ENCODE data around the gene DEAF1.
"Not testable (repeated sequence)": the region's sequence is repeated elsewhere in the genome, so short reads cannot be mapped to it uniquely, and the experiment has no call there.

The DEAF1 gene, protein sequence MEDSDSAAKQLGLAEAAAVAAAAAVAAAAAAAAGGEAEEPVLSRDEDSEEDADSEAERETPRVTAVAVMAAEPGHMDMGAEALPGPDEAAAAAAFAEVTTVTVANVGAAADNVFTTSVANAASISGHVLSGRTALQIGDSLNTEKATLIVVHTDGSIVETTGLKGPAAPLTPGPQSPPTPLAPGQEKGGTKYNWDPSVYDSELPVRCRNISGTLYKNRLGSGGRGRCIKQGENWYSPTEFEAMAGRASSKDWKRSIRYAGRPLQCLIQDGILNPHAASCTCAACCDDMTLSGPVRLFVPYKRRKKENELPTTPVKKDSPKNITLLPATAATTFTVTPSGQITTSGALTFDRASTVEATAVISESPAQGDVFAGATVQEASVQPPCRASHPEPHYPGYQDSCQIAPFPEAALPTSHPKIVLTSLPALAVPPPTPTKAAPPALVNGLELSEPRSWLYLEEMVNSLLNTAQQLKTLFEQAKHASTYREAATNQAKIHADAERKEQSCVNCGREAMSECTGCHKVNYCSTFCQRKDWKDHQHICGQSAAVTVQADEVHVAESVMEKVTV

DNA sequence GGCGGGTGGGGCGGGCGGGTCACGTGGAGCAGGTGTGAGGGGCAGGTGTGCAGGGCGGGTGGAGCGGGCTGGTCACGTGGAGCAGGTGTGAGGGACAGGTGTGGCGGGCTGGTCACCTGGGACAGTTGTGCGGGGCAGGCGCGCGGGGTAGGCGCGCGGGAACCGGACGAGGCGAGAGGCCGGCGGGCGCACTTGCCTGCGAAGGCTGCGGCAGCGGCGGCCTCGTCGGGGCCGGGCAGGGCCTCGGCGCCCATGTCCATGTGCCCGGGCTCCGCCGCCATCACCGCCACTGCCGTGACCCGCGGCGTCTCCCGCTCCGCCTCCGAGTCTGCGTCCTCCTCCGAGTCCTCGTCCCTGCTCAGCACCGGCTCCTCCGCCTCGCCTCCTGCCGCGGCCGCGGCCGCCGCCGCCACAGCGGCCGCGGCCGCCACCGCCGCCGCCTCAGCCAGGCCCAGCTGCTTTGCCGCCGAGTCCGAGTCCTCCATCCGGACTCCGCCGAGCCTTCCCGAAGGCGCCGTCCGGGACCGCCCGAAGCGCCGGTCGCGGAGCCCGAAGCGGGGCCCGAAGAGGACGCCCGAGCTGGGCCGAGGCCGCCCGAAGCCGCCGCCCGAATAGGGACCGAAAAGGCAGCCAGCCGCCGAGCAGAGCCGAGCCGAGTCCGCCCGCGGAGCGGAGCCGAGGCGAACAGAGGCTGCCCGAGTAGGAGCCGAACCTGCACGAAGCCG lies at the start of gene DEAF1:
TSS of gene DEAF1 (minus strand) at position 660 of the 725 bp plus-strand sequence. CDS start at position 485, 175 bp downstream.
- DNase-seq: peak; percentile 97

DNA sequence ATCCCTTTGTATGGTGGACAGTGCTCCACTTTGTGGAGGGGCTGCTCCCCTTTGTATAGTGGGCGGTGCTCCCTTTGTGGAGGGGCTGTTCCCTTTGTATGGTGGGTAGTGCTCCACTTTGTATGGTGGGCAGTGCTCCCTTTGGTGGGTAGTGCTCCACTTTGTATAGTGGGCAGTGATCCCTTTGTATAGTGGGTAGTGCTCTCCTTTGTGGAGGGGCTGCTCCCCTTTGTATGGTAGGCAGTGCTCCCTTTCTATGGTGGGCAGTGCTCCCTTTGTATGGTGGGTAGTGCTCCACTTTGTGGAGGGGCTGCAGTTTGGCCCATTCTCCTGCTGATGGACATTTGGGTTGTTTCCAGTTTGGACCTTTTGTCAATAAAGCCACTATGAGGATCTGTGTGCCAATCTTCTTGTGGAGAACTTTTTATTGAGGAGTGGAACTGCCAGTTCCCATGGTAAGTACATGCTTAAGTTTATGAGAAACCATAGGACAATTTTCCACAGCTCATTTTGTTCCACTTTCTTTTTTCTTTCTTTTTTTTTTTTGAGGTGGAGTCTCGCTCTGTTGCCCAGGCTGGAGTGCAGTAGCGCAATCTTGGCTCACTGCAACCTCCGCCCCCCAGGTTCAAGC lies 47.7 kb upstream of the DEAF1 start:
- no peak for DNase-seq

DNA sequence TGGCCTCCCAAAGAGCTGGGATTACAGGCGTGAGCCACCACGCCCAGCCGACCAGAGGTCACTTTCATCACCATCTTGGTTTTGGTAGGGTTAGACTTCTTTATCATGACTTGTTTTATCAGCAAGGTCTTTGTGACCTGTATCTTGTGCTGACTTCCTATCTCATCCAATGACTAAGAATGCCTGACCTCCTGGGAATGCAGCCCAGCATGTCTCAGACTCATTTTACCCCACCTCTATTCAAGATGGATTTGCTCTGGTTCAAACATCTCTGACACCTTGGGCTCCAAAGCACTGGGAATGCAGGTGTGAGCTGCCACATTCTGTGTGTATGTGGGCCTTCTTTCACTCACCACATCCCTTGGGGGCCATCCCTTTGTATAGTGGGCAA lies 47.1 kb upstream of the DEAF1 start:
- DNase-seq: no peak

DNA sequence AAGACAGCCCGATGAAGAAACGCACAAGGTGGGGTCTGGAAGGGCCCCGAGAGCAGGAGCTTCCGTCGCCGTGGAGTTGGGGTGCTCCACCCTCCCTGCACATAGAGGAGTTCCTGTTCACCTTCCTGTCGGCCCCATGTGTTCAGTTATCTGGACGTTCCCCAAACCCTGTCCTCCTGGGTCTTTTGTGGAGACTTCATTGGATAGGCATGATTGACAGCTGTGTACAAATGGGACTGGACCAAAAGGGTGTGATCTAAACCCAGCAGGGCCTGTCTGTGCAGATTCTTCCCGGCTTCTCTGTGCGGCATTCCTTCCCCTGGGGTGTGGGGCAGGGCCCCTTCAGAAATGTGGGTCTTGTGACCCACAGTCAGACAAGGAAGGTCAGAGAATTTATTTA lies 42.9 kb upstream of the DEAF1 start:
- not testable (repeated sequence) for DNase-seq

DNA sequence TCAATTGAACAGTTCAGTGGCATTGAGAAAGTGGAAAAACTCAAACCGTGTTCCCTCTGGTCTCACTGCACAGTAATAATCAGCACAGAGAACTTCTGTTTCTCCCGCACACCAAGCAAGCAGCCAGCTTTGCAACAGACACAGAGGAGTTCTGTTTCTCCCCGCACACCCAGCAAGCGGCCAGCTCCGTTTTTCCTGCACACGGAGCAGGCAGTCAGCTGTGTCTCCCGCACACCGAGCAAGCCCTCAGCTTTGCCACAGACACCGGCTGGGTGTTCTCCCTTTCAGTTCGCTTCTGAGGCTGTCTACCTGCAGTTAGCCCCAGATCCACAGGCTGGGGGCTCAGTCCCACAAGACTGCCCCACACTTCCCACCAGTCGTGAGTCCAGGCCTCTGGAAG lies 42.3 kb upstream of the DEAF1 start:
- DNase-seq: no peak

DNA sequence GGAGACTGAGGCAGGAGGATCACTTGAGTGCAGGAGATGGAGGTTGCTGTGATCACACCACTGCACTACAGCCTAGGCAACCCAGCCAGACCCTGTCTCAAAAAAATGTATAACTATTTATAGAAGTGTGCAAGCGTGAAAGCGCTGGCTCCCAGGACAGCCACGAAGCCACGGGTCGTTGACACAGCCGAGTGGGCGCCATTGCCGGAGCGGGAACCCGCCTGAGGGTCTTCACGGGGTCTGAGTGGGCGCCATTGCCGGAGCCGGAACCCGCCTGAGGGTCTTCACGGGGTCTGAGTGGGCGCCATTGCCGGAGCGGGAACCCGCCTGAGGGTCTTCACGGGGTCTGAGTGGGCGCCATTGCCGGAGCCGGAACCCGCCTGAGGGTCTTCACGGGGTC lies 39.5 kb upstream of the DEAF1 start:
- DNase-seq: not testable (repeated sequence)

DNA sequence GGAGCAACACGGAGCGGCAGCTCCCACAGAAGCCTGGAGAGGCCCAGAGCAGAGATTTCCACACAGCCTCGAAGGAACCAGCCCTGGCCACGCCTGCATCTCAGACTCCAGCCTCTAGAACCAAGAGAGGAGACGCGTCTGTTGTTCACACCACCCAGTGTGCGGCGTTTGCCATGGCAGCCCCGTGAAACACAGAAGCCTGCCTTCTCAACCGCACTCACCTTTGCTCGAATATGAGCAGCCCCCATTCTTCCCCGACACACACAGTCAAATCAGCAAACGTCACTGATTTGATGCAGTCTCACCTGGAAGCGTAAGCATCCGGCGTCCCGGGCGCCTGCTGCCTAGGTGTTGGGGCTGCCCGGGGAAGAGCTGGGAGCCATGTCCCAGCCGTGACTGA lies 38.0 kb upstream of the DEAF1 start:
- DNase-seq: no peak

DNA sequence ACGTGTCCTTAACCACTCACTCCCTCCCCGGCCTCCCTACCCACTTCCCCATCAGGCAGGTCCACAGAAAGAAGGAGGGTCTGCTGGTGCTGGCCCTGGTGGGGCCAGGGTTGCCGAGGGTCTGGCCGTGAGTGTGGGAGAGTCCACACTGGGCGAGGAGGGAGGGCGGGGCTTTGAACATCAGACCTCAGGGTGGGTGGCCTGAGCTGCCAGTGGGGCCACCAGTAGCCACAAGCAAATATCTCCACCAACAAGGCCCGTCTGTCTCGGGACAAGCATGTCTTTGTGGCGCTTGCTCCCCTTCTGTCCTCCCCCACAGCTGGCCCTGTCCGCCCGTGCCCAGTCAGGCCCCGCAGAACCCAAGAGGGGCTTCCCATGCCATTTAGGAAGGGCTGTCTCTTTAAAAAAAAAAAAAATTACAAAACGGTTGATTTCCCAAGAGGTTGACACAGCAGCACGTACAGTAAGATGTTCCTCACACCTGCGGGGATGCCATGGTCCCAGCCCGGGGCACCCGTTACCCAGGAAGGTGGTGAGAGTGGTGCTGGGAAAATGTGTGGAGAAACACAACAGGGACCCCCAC lies 34.6 kb upstream of the DEAF1 start:
- no peak for DNase-seq

DNA sequence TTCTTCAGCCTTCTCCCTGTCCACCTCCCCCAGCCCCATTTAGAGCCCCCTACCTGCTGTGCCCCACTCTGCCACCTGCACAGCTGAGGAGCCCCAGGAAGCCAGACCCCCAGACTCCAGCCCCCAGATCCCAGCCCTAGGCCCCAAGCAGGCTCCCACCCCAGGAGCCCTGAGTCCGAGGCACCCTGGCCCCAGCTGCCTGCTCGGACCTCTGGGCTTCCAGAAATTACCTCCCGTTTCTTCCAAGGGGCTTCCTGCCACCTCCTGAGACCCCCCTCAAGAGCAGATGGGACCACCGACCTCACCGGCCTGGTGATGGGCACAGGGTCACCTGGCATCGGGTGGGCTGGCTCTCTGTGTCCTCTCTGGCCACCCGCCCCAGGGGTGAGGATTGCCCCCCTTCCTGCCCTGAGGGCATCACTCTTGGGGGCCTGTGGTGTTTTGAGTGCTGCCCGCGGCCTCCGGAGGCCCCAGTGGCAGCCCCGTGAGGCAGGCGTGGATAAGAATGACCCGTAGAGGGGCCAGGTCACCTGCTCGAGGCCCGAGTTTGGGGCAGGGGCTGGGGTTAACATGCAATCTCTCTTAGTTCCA lies 34.0 kb upstream of the DEAF1 start:
- DNase-seq: no peak

DNA sequence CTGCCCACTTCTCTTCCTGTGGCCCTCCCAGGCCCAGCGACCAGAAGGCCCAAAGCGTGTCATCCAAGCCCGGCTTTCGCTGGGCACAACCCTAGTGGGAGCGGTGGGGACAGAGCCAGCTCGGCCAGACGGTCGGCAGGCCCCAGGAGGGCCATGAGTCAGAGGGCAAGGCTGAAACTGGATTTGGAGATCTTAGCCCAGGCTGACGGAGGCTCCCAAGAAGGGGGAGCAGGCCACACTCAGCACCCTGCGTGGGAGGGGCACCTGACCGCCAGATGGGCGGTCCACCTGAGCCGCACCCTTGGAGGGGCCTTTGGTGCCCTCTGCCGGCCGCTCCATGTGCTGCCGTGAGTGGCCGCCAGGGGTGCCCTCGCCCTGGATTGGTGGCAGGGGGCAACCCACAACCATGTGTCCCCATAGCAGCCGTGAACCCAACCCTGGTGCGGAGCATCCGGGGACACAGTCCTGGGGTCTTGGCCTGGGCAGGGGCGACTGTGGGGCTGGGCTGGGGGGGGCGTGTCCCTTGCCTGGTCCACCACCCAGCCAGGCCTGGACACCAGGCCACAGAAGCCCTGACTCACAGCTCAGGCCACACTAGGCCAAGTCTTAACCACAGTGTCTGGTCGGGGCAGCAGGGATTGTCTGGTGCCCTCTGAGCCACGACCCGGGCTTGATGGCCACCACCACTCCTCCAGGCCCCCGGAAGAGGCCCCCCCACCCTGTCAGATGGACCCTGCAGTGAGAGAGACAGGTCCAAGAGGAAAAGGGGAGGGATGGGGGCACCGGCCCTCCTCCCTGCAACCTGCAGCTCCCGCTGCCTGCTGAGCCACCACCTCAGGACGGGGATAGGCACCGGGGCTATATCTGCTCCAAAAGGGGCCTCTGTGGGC lies 33.1 kb upstream of the DEAF1 start:
- peak; percentile 57 for DNase-seq

DNA sequence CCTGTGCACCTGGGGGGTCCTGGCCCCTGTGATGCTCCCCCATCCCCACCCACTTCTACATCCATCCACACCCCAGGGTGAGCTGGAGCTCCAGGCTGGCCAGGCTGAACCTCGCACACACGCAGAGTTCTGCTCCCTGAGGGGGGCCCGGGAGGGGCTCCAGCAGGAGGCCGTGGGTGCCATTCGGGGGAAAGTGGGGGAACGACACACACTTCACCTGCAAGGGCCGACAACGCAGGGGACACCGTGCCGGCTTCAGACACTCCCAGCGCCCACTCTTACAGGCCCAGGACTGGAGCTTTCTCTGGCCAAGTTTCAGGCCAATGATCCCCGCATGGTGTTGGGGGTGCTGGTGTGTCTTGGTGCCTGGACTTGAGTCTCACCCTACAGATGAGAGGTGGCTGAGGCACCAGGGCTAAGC lies 32.3 kb upstream of the DEAF1 start:
- no peak for DNase-seq

DNA sequence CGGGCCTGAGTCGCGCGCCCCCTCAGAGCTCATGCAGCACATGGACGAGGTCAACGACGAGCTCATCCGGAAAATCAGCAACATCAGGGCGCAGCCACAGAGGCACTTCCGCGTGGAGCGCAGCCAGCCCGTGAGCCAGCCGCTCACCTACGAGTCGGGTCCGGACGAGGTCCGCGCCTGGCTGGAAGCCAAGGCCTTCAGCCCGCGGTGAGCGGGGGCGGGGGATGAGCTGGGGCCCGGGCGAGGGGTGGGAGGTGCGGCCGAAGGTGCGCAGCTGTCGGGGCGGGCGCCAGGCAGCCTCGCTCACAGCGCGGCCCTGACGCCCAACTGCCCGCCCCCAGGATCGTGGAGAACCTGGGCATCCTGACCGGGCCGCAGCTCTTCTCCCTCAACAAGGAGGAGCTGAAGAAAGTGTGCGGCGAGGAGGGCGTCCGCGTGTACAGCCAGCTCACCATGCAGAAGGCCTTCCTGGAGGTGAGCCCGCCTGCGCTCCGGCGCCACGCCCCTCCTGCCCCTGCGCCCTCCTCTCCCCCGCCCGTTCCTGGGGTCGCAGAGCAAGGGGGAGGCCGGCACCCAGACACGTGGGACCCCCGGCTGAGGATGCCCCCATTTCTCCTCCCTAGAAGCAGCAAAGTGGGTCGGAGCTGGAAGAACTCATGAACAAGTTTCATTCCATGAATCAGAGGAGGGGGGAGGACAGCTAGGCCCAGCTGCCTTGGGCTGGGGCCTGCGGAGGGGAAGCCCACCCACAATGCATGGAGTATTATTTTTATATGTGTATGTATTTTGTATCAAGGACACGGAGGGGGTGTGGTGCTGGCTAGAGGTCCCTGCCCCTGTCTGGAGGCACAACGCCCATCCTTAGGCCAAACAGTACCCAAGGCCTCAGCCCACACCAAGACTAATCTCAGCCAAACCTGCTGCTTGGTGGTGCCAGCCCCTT lies 31.5 kb upstream of the DEAF1 start:
- DNase-seq: no peak

DNA sequence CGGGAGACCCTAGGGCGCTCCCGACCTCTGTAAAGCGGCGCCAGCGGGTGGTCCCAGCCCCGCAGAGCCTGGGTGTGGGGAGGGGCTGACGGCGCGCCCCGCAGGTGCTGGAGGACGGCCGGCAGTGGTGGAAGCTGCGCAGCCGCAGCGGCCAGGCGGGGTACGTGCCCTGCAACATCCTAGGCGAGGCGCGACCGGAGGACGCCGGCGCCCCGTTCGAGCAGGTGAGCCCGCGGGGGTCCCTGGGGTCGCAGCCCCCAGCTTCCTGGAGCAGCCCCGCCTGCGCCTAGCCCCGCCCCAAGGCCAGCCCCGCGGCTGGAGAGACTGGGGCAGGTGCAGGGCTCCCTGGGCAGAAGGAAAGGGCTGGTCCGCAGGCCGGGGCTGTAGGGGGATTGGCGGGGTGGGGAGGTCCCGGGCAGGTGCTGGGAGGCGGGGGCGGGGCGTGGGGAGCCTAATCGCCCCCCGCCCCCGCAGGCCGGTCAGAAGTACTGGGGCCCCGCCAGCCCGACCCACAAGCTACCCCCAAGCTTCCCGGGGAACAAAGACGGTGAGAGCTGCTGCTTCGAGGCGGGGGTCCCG lies 30.7 kb upstream of the DEAF1 start:
- no peak for DNase-seq

DNA sequence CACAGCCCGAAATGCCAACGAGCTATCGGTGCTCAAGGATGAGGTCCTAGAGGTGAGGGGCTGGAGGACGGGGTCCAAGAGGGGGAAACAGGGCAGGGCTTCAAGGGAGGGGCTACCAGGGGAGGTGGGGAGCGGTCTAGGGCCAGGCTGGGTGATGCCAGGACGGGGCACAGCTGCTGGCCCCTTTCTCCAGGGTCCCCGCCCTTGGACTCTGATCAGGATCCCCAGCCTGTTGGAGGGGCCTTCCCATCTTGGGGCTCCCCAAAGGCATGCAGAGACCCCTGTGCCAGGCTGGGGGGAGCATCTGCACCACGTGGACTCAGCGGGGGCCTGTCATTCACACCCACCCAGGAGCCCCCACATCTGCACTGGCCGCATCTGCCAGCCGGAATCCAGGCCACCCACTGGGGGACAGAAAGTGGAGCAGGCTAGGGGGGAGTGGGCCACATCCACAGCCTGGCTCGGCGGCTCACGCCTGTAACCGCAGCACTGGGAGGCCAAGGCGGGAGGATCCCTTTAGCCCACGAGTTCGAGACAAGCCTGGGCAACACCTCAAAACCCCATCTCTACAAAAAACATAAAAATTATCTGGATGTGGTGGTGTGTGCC lies 29.9 kb upstream of the DEAF1 start:
- DNase-seq: no peak

DNA sequence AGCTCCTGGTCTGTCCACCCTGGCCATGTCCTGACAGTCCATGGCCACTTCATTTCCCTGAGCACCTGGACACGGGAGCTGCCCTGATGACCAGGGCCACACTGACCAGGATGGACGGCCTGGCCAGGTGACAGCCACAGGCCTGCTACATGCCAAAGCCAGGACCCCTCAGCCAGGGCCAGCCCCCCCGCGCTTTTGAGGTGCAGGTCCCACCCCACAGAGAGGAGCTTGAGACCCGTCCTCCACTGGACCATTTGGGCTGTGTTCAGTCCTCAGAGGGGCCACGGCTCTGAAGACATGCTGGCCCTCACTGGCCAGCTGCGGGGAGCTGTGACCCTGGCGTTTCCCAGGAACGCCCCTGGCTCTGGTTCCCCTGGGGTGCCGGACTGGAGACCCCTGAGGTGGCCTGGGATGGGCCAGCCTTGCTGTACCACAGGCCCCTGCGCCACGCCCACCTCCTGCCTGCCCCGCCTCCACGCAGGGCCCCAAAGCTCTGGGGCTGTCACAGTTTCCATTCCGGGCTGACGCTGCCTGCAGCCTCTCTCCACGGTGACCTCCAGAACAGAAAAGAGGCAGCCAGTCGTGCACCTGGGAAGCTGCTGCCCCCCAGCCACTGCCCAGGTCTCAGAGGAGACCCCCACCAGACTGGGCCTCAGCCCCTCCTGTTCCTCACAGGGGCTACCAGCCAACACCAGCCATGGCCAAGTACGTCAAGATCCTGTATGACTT lies 29.2 kb upstream of the DEAF1 start:
- no peak for DNase-seq

DNA sequence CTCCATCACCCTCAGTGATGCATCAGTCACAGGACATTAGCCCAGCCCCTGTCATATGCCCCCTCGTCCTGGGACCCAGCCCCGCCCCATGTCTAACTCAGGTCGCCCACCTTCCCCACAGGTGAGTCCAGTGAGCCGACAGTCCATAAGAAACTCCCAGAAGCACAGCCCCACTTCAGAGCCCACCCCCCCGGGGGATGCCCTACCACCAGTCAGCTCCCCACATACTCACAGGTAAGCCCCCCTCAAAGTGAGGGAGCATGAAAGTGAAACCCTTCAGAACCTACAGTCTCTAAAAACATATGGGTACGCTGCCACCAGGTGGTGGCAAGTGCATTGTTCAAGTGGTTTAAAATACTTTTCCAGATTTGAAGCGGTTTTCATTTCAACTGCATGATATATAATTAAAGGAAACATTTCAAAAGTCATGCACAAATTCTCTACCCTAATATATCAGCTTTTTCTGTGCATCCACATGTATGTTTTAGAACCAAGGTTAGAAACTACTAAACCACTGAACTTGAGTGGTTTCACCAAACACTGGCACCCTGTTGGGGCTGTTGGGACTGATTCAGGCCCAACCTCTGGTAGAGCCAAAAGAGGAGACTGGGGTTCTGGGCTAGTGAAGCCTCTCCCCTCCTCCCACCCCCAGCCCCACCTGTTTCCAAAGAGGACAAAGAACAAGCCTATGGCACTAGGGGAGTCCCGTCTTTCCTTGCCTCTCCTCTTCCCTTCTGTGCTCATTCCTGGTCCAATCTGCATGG lies 28.3 kb upstream of the DEAF1 start:
- DNase-seq: peak; percentile 53

DNA sequence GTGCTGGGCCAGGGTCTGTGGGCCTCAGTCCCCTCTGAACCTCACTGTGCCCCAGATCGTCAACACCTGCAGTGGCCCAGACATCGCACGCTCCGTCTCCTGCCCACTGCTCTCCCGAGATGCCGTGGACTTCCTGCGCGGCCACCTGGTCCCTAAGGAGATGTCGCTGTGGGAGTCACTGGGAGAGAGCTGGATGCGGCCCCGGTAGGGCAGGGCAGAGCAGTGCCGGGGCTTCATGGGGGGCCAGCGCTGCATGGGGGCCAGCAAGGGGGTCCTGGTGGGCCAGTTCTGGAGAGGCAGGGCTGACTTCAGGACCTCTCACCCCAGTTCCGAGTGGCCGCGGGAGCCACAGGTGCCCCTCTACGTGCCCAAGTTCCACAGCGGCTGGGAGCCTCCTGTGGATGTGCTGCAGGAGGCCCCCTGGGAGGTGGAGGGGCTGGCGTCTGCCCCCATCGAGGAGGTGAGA lies 27.4 kb upstream of the DEAF1 start:
- DNase-seq: no peak

DNA sequence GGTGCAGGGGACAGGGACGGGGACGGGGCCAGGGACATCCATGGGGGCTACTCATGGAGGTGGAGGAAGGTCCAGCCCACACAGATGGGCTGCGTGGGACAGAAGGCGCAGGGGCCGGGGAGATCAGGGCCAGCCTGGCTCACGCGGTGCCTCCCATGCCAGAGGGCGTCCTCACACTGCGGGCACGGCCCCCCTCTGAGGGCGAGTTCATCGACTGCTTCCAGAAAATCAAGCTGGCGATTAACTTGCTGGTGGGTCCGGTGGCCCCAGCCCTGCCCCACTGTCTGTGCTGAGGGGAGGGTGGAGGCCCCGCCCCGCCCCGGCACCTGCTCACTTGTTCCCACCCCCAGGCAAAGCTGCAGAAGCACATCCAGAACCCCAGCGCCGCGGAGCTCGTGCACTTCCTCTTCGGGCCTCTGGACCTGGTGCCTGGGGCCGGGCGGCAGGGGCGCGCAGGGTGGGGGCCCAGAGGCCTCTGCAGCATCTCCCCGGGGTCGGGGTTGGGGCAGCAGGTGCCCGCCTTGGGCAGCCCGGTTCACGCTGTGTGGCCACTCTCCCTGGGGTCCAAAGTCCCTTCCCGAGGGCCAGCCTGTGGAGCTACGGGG lies 26.8 kb upstream of the DEAF1 start:
- no peak for DNase-seq

Data from fibroblast of skin of right quadriceps (primary cell).